HG03571 (cell line): Measurements from ENCODE around the gene UBE3C.
A peak's percentile ranks its signal among the peaks of the same experiment; 100 is the strongest.
"Not testable (repeated sequence)": the region's sequence is repeated elsewhere in the genome, so short reads cannot be mapped to it uniquely, and the experiment has no call there.

Experiments used
- ATAC-seq: cut with Tn5 transposase; IDR thresholded peaks from one replicate; pipeline ENCODE4 v1.9.1; 2021; ENCODE audit not compliant: unreplicated experiment

UBE3C gene

DNA sequence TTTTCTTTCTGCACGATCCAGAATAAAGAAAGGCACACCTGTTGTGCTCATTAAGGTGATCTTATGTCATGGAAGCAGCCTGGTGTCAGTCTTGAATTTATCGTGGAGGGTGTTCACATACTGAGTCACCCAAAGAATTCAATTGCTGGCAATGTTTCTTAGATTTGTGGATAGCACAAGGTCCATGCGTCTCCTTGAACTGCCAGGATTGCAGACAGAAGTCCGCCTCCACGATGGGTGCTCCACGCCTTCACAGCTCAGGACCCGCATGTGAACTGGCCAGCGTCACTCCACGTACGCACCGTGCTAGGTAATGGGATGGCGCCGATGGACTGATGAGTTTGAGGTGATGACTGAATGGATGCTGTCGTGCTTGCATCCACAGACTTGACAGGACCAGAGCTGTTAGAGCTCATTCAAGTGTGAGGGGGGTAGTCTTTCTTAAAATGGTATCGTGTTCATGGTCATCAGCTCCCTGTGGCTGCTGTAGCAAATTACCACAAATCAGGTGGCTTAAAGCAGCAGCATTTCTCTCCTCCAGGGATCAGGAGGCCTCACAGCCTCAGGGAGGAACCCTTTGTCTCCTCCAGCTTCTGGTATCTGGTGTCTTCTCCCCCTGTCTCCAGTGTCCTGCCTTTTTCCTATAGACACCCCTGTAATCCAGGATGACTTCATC lies 132.7 kb downstream of the UBE3C start:
- no peak for ATAC-seq

DNA sequence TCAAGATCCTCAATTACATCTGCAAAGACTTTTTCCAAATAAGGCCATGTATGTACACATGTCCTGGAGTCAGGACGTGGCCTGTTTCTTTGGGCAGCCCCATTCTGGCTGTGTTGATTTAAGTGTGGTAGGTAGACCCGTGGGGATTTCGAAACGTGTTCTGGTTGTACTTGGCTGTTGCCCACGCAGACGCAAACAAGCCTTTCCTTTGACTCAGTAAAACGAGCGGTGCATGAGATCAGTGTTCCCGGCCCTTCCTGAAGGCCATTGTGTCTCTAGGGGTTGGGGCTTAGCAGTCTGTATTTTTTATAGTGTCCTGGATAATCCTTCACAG lies 133.2 kb downstream of the UBE3C start:
- no peak for ATAC-seq

DNA sequence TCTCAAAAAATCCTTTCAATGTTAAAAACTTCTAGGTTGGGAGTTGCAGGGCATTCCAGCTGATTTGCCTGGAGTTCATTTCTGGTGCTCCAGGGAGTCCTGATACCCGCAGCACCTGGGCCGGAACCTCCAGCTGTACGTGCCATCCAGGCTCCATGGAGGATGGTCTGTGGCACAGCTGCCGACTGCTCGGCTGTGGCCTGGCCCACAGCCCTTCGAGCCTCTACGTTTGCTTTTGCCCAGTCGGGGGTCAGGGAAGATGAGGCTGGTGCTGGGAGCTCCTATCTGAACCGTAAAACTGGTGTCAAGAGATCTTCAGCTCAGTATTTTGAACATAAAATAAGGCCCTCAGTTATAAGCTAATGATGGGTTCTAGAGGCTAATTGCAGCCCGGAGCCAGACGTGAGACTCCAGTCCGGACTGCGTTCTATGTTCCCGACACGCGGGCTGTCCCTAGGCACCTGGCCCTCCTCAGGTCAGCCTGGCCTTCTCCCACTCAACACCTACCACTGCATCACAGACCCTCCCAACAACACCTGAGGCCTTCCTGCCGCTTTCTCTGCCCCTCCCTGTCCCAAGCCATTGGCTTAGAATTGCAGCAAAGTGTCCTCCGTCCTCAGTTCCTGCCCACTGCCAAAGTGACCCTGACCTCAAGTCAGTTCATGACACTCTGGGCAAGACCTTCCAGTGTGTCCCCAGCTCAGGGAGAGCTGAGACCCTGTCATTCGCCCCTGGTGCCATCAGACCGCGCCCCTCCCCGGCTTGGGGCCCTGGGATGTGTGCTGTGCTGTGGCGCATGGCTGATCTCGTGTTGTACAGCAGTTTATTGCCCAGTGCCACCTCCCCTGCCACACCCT lies 133.9 kb downstream of the UBE3C start:
- no peak for ATAC-seq

DNA sequence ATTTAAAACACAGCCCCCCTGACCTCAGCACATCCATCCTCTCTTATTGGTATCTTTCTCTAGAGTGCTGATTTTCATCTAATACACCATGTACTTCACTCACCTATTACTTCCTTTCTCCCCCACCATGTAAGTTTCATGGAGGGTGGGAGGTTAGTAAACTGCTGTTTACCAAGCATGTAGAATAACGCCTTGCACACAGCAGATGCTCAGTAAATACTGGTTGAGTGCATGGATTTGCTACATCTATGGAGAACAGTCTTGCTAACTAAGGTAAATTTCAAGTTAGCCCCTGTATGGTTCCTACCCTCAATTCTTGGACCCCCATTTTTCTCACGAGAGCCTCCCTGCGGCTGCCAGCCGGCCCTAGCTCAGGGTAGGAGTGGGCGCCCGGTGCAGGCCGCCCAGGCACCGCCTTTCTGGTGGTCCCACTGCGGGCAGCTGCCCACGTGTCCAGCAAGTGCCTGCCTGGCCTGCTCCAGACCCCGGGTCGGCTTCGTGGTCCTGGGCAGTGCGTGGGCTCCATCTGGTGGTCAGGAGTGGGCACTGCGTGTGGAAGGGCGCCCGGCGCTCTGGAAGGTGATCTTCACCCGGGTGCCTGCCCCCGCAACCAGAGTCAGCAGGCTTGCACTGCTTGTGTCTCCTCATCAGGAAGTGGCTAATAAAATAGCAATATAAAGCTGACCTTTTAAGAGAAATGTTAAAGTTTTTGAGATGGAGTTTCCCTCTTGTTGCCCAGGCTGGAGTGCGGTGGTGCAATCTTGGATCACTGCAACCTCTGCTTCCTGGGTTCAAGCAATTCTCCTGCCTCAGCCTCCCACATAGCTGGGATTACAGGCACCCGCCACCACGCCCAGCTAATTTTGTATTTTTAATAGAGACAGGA lies 134.7 kb downstream of the UBE3C start:
- peak; percentile 78 for ATAC-seq

DNA sequence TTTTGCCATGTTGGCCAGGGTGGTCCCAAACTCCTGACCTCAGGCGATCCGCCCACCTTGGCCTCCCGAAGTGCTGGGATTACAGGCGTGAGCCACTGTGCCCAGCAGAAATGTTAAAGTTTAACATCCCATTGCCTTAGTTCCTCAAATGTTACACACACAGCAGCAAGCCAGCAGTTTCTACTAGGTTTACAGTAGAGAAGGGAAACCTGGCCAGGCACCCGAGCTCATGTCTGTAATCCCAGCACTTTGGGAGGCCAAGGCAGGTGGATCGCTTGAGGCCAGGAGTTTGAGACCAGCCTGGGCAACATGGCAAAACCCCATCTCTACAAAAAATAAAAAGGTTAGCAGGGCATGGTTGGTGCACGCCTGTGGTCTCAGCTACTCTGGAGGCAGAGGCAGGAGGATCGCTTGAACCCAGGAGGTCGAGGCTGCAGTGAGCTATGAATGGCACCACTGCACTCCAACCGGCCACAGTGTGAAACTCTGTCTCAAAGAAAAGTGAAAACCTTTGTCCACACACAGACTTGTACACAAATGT lies 135.4 kb downstream of the UBE3C start:
- ATAC-seq, result not testable (repeated sequence)

DNA sequence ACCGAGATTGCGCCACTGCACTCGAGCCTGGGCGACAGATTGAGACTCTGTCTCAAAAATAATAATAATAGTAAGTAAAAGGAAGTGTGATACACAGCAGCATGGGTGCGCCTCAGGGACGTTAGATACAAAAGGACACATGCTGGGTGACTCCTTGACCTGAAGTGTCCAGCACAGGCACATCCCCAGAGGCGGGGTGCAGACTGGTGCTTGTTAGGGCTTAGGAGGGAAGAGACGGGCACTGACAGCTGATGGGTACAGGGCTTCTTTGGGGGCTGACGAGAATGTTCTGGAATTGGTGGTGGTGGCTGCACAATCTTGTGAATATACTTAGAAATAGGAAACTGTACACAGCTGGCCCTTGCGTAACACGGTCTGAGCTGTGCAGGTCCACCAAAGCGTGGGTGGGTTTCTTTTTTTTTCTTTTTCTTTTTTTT lies 136.3 kb downstream of the UBE3C start:
- ATAC-seq, result no peak

DNA sequence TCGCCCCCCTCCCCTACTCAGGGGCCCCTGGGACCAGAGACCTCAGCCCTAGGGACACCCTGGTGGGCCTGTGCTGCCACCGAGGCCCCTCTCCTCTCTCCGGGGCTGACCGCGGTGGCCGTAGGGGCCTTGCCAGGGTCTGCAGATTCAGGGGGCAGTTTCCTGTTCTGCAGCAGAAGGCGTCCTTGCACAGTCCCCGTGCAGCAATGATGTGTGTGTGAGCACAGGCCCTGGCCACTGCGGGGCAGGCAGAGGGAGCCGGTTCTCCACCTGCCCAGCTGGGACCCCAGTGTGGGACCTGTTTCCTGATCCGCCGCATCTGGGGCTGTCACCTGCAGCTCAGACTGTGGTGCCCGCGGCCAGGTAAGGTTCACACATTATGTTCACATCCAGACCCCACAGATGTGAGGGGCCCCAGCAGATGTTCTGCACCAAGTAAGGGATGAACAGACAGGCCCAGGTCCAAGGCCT lies 137.4 kb downstream of the UBE3C start:
- ATAC-seq, result no peak

DNA sequence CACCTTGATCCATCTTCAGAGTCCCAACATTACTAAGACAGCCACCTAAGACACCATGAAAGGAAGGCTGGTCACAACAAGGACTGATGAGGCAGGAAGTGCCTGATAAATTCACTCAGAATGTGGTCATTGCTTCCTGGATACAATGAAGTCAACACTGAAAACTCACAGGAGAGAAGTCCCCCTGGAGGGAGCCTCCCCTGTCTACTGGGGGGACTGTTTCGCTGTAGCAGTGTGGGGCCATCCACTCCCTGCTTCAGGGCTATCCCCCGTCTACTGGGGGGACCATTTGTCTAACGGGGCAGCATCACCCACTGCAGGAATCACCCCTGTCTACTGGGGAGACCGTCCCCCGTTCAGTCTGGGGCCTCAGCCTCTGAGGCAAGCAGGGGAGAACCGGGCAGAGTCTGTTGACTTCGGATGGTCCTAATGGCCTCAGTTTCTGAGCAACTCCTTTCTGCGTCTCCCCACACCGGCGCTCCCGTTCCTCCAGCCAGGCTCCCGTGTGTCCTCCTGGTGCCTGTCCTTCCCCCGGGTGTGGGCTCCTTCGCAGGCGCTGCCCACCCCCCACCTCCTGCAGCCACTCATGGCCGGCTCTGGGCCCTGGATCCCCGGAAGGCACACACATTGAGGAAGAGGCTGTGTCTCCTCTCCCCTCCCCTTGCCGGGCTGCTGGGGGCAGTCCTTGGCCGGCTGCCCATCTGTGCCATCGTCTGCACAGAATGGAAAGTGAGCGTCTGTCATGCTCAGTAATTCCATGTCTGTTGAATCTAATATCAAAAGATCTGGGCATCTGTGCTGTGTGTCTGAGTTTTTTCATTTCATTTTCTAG lies 138.2 kb downstream of the UBE3C start:
- ATAC-seq, result no peak

DNA sequence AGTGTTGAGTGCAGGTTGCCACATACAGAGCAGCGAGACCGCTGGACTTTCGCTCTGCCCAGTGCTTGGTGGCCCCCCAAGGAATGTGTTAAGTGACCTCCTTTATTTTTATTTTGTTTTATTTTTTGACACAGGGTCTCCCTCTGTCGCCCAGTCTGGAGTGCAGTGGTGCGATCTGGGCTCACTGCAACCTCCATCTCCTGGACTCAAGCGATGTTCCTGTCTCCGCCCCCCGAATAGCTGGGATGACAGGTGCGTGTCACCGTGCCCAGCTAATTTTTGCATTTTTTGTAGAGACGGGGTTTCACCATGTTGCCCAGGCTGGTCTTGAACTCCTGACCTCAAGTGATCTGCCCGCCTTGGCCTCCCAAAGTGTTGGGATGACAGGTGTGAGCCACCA lies 138.8 kb downstream of the UBE3C start:
- ATAC-seq, result not testable (repeated sequence)

DNA sequence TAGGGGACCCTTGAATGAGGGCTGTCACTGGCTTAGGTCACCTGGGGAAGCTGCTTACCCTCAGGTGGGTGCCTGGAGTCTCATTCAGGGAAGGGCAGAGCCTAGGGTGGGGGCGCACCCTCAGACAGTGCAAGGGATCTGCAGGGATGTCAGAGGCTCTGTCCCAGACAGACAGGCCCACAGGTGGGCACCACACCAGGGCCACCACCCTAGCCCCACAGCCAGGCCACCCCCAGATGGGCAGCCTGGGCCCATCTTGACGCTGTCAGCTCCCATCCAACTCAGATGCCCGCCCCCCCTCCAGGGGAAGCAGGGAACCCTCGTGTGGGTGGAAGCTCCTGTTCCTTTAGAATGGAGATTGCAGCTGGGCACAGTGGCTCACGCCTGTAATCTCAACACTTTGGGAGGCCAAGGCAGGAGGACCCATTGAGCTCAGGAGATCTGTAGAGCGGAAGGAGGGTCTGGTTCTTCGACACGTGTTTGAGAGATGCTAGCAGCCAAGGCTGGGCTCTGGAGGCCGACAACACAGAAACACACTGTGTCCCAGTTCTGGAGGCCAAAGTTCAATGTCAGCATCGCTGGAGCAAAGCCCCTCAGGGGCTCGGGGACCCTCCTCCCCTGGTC lies 139.6 kb downstream of the UBE3C start:
- ATAC-seq, result no peak

DNA sequence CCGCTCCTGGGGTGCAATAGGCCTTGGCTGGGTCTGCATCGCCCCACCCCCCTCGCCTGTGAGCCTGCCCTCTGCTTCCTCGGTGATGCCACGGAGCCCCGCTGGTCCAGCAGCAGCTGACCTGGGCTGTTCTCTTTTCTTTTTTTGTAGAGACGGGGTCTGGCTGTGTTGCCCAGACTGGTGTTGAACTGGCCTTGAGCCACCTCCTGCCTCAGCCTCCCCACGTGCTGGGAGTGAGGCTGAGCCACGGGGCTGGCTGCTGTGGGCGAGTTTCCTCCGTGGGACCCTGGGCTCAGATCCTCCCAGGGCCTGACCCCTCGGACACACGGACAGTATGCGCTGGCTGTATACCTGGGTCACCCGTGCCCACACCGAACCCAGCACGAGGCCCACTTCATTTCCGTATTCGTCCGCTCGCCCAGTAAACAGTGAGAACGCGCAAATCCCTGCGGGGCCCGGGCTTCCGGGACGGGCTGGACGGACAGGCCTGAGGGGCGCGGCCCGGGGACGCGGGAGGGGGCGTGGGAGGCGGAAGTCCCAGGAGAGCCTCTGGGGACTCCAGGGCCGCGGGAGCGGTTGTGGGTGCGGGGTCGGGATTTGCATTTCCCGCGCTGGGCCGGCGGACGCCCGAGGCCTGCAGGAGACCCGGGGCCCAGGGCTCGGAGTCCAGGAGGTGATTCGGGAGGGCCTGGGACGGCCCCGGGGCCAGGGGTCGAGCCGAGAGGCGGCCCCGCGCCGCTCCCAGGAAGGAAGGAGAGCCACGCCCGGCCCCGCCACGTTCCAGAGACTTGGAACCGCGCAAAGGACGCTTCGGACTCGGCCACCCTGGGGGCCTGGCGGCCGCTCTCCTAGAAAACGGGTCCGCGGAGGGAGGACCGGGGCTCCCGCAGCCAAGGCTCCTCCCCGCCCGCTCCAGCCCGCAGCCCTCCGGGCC lies 140.3 kb downstream of the UBE3C start:
- no peak for ATAC-seq

DNA sequence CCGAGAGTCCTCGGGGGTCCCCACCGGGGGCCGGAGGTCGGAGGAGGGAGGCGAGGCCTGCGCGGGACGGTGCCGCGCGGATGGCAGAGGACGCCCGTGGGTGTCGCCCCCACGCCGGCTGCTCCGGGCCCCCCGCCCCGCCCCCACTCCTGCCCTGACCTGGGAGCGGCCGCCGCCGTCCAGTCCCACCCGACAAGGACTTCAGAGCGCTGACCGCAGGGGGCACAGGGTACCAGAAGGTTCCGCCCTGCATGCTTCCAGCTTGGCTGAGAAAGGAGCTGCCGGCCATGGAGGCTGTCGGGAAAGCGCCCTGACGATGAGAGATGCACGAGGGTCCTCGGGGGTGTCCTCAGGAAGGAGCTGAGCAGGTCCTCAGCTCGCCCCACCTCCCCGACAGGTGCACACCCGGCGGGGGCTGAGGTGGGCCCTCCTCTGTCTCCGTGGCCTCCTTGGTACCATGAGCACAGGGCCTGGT lies 141.1 kb downstream of the UBE3C start:
- no peak for ATAC-seq

DNA sequence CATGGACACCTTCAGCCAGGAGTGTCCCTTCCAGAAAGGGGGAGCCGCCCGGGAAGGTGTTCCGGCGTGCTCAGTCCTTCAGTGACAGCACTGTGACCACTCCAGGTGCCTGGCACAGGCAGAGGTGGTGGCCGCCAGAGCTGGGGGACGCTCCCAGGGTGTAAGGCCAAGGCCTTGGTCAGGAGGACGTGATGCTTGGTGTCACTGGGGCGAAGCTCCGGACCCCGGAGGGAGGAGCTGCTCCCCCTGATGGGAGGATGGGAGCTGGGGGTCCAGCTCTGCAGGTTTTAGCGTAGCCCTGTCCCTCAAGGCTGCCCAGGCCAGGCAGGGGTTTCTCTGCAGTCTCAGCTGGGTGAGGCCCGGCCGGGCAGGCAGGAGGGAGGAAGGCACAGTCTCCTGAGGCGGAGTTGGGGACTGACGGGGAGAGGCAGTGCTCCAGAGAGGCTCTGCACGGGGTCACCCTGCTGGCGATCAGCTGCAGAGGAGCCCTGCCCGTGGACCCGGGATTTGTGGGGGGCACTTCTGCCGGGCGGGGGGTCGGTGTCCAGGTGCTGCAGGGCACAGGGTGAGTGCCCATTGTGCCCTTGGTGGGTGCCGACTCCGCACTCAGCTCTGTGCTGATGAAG lies 141.6 kb downstream of the UBE3C start:
- no peak for ATAC-seq

DNA sequence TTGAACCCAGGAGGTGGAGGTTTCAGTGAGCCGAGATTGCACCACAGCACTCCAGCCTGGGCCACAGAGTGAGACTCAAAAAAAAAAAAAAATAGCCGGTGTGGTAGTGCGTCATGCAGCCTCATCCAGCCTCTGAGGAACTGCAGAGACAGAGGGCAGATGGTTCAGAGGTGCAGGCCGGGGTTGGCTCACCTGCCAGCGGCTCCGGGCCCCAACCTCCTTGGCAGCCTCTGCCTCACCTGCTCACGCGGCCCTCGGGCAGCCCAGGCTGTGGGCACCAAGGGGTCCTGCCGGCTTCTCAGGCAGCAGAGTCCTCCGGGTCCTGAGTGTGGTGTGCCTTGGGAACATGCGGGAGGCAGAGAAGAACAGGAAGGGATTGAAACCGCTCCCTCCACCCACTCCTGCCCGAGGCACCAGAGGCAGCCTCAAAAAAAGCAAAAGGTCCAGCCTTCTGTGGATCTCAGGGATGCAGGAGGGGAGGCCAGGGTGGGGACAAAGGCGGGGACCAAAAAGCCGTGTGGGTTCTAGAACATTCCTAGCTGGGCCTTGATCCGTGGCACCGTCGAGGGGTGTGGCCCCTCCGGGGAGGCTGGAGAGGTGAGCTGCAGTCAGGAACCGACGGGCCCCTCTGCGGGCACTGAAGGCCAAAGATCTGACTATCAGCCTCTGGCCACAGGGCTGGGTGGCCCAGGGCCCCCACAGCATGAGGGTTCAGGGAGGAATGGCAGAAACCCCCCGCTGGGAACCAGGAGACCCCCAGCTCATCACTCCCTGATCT lies 142.7 kb downstream of the UBE3C start:
- ATAC-seq, result no peak

DNA sequence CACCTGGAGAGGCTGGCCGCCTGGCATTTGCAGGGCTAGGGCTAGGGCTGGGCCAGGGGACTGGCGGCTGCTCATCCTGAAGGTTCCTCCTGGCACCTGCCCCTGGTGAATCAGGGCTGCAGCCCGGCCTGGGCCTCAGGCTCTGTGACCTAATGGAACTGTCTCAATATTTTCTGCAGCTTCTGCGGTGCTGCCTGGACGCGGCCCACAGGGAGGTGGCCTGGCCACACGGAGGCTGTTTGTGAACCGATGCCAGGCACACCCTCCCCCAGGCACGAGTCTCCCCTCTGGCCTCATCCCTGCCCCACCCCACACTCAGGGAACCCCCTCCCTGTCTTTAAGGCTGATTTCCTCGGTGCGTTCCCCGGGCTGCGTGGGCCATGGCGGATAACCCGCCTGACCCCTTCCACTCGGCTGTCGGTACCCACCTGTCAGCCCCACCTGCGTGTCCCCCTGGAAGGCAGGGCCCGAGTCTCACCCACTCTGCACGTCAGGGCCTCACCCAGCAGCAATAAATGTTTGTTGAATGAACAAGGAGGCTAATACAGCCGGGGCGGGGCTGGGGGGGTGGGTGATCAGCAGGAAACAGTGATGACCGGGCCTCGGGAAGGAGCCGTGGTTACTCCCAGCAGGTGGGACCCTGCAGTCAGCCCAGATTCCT lies 143.5 kb downstream of the UBE3C start:
- no peak for ATAC-seq

DNA sequence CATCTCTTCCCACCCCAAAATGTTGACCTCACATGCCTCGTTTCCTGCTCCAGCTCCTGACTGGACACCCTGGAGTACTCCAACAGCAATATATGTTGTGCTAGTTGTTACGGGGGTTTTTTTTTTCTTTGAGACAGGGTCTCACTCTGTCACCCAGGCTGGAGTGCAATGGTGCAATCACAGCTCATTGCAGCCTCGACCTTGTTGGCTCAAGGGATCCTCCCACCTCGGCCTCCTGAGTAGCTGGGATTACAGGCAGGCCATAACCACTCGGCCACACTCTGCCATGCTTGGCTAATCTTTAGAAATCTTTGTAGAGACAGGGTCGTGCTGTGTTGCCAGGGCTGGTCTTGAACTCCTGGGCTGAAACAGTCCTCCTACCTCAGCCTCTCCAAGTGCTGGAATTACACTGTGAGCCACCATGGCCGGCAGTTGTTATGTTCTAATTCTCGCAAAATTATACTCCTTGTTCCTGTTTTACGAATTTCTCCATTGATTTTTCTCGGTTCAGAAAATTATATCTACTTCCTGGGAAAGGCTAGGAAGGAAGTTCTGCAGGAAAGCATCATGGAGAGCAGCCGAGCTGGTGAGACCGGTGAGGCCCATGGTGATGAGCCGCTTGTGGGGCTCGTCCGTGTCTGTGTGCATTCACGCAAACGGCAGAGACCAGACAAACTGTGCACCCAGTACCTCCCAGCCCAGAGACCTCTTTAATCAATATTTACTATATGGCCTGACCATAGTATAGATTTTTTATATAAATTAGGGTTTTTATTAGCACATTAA lies 145.7 kb downstream of the UBE3C start:
- ATAC-seq, result no peak
